Adrenal gland (tissue), 5 donors: Measurements from ENCODE around the gene SPOCK1.

Experiments used
- POLR2A ChIP-seq, 2 donors: fragments of 450-650 bp; IDR thresholded peaks; one replicate each; pipeline ENCODE4 v1.6.1; 2017; ENCODE audit warnings: antibody characterized with exemption in 2 of 2, mild to moderate bottlenecking in 2 of 2, moderate library complexity in 1 of 2
- TF ChIP-seq, protein P1 (sequence below), 6 experiments: fragments of 450-650 bp in 4 of 6; fragments of 200-600 bp in 2 of 6; sonication (generic) in 1 of 6; IDR thresholded peaks; 1 replicate in 5 of 6; 2 replicates in 1 of 6; pipeline versions ENCODE4 v1.5.1 to v1.8.0; 2016 to 2021; ENCODE audit warnings: antibody characterized with exemption in 6 of 6, mild to moderate bottlenecking in 2 of 6, moderate library complexity in 1 of 6
- donor health status: DM: no; HTN: no; CAD: no.

DNA sequence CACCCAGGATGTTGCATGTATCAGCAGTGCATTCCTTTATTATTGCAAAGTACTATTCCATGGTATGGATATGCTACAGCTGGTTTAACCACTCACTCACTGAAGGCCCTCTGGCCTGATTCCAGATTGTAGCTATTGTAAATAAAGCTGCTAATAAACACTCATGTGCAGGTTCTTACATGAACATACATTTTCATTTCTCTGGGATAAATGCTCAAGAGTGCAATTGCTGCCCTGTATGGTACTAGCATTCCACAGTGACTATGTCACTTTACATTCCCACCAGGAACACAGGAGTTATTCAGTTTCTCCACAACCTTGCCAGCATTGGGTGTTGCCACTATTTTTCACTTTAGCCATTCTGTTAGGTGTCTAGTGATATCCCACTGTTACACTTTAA is 267.6 kb downstream of the SPOCK1 start:
- TF ChIP-seq, protein P1, sequence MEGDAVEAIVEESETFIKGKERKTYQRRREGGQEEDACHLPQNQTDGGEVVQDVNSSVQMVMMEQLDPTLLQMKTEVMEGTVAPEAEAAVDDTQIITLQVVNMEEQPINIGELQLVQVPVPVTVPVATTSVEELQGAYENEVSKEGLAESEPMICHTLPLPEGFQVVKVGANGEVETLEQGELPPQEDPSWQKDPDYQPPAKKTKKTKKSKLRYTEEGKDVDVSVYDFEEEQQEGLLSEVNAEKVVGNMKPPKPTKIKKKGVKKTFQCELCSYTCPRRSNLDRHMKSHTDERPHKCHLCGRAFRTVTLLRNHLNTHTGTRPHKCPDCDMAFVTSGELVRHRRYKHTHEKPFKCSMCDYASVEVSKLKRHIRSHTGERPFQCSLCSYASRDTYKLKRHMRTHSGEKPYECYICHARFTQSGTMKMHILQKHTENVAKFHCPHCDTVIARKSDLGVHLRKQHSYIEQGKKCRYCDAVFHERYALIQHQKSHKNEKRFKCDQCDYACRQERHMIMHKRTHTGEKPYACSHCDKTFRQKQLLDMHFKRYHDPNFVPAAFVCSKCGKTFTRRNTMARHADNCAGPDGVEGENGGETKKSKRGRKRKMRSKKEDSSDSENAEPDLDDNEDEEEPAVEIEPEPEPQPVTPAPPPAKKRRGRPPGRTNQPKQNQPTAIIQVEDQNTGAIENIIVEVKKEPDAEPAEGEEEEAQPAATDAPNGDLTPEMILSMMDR (IDR thresholded peaks at IDR 0.05), result no peak
- TF ChIP-seq POLR2A (IDR thresholded peaks at IDR 0.05), result no peak
